Activated naive CD4-positive, alpha-beta T cell (primary cell): ENCODE measurements around the gene LY6G6D.

Experiments
- DNase-seq, 4 experiments: peaks; one replicate each; lab custom pipeline; 2025; lab: John Stamatoyannopoulos, UW

Gene LY6G6D

DNA sequence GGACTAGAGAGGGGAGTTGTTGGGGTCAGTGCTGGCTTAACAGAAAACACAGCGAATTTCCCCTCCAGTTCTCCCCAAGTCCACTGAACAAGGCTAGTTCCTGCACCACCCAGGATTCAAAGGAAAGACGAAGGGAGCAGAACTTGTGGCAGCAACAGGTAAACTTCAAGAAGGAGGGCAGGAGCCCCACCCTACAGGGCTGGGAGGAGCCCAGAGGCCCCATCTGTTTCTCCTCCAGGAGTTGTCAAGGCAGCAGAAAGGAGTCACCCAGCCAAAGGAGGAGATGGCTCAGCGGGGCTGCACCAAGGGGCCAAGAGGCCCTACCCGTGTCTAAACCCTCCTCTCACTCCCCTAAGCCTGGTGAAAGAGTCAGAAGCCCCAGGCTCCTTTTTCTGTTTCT is 49.0 kb downstream of the LY6G6D start:
- DNase-seq, result no peak

DNA sequence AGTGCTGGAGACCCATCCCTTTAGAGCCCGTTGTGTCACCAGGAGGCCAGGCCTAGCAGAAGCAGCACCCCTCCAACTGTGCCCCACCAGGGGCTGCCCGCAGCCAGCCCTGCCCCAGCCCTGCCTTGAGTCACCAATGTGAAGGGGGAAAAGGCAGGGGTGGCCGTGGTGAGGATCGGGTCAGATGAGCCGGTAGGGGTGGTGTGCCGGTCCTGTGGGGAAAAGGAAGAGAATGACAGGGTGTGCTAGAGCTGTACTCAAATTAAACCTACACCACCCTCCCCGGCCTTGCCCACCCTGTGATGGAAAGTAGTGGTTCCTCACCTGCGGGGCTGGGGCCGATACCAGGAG is 50.4 kb downstream of the LY6G6D start:
- DNase-seq, result no peak

DNA sequence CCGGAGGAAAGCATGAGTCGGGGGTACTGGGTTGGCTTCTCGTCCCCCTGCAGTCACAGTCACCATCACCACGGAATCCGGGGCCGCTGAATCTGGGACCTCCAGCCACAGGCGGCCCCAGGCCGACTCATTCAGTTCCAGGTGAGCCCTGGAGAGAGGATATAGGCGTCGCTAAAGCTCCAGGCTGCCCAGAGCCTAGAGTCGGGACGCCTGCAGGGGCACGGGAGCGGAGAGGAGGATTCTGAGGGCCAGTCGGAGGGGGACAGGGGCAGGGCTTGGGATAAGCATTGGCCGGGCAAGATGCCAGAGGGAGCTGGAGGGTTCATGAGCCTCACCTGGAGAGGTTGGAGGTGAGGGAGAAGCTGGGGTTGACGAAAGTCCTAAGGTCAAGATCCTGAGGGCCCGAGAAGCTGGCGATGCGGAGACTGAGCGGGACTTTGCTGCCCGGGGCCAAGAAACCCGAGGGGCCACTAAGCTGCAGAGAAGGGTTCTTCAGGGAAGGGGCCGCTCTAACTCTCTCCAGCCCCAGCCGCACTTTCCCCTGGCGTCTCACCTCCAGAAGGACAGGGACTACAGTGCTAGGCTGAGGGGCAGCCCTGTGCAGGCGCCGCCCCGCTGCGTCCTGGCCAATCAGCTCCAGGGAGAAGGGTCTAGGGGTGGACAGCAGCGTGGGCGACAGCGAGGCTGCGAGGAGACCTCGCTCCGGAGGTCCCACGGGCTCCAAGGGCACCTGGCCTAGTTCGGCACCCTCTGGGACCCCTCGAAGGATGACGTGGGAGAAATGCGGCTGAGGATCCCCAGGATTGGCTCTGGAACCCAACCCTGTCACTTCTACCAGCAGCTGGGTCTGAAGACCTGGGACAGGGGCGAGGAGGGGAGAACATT is 51.0 kb downstream of the LY6G6D start:
- no peak for DNase-seq

DNA sequence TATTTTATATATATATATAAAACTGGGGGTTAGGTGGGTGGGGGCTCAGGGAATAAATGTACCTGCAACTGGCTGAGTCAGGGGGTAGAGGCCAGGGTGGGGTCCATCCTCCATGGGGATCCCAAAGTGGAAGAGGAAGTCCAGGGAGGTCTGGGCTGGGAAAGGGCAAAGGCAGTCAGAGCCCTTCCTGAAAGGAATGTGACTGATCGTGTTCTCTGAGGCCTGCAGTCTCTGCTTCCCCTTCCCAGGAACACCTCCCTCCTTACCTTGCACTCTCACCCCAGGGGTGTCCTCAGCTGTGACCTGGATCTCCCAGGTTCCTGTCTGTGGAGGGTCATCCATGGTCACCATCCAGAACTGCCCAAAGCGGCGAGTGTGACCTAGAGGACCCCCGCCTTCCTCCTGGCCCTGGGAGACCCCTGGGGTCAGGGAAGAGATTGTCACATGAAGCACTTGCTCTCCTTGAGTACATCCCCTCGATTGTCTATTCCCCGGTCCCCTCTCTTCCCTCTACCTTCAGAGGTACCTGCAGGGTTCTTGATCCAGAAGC is 52.0 kb downstream of the LY6G6D start:
- DNase-seq, result no peak
